Smooth muscle cell (in vitro differentiated cells): ENCODE data around the gene RAB7B. TPM values are rescaled to one million over a fixed set of nuclear protein-coding genes. Genes with fewer than 3 reads are reported as not detected.

Source experiments
- DNase-seq: peaks from one replicate; lab custom pipeline; 2025; ENCODE audit not compliant: unreplicated experiment; lab: John Stamatoyannopoulos, UW
- H2AFZ ChIP-seq: fragments of 200-600 bp; sonication (generic); 2 replicates; pipeline ENCODE4 v1.6.0; 2016; ENCODE audit warnings: antibody characterized with exemption, low read depth, mild to moderate bottlenecking
- H3F3A ChIP-seq: fragments of 200-600 bp; sonication (generic); 2 replicates; pipeline ENCODE4 v1.6.0; 2017; ENCODE audit warnings: antibody characterized with exemption, low read depth
- H3K27ac ChIP-seq: fragments of 200-600 bp; sonication (generic); 2 replicates; pipeline ENCODE4 v1.5.1; 2016; ENCODE audit warnings: low read depth, mild to moderate bottlenecking
- H3K27me3 ChIP-seq: fragments of 200-600 bp; sonication (generic); 2 replicates; pipeline ENCODE4 v1.6.1; 2016; ENCODE audit warnings: low read depth, mild to moderate bottlenecking
- H3K36me3 ChIP-seq: fragments of 200-600 bp; sonication (generic); 2 replicates; pipeline ENCODE4 v1.5.1; 2016; ENCODE audit warnings: low read depth
- H3K4me1 ChIP-seq: fragments of 200-600 bp; sonication (generic); 2 replicates; pipeline ENCODE4 v1.5.1; 2016; ENCODE audit warnings: low read depth
- H3K4me2 ChIP-seq: fragments of 200-600 bp; sonication (generic); 2 replicates; pipeline ENCODE4 v1.6.0; 2016; ENCODE audit warnings: mild to moderate bottlenecking
- H3K4me3 ChIP-seq: fragments of 200-600 bp; sonication (generic); 2 replicates; pipeline ENCODE4 v1.5.1; 2016; ENCODE audit warnings: mild to moderate bottlenecking
- H3K79me2 ChIP-seq: fragments of 200-600 bp; sonication (generic); 2 replicates; pipeline ENCODE4 v1.6.0; 2016; ENCODE audit warnings: low read depth, mild to moderate bottlenecking
- H3K9ac ChIP-seq: fragments of 200-600 bp; sonication (generic); 2 replicates; pipeline ENCODE4 v1.6.0; 2016; ENCODE audit warnings: low read depth
- H3K9me3 ChIP-seq: fragments of 200-600 bp; sonication (generic); replicated peaks from 2 replicates; pipeline ENCODE4 v1.5.1; 2016; ENCODE audit warnings: low read depth
- H4K20me1 ChIP-seq: fragments of 200-600 bp; sonication (generic); 2 replicates; pipeline ENCODE4 v1.6.0; 2016; ENCODE audit warnings: low read depth
- CTCF ChIP-seq: fragments of 200-600 bp; sonication (generic); IDR thresholded peaks from 2 replicates; pipeline ENCODE4 v1.5.1; 2017; ENCODE audit warnings: borderline replicate concordance, mild to moderate bottlenecking, antibody characterized with exemption; ENCODE audit not compliant: insufficient read depth, poor library complexity, severe bottlenecking
- WGBS: methylation state at CpG from one replicate; pipeline ENCODE4 v1.1.7; 2016; ENCODE audit warnings: low lambda C conversion rate; 5-methylcytosine and 5-hydroxymethylcytosine counted together
- polyA plus RNA-seq: library from polyadenylated mRNA; unstranded; fragments of >200 nt; fragmentation: Nextera tagmentation; extraction: Ambion mirVana; gene quantifications from 2 replicates; pipeline ENCODE4 v1.2.1, GENCODE V29; 2016
- total RNA-seq: library from RNA; depleted of rRNA; stranded (reverse); fragments of >200 nt; gene quantifications from 2 replicates; pipeline ENCODE4 v1.2.3, GENCODE V29; 2014

Gene RAB7B
- total and polyA plus RNA-seq, 2 experiments from 2014 or later = 13.0 to 13.6 TPM

- Histone ChIP-seq H3F3A (no peaks in the 10 kb centered on the region), H4K20me1 (no peaks in the 10 kb centered on the region), H3K9me3 (no peaks in the 10 kb centered on the region), H3K79me2 (no peaks in the 10 kb centered on the region), H3K9ac (no peak overlapping the region), H3K4me3 (no peak overlapping the region), H3K4me1 (no peaks in the 10 kb centered on the region), H3K27me3 (no peaks in the 10 kb centered on the region), H3K36me3 (peaks cover 11% of the 10 kb centered on the region), H3K4me2 (no peak overlapping the region), H3K27ac (no peak overlapping the region), H2AFZ (no peak overlapping the region)
- TF ChIP-seq CTCF = no peak
- WGBS = 96% methylated on average over 2 of the region's 2 CpGs
- no peak for DNase-seq
These were observed 13.0 kb downstream of the RAB7B start for GRCh38 chr1:205990226-205990625.

- peaks cover 11% of the 10 kb centered on the region for H3K36me3 ChIP-seq
- no peak overlapping the region for H3K4me3 ChIP-seq
- no peaks in the 10 kb centered on the region for H3K79me2 ChIP-seq
- no peak overlapping the region for H2AFZ ChIP-seq
- no peaks in the 10 kb centered on the region for H3K9me3 ChIP-seq
- DNase-seq = no peak
- no peak overlapping the region for H3K9ac ChIP-seq
- H3K27me3 ChIP-seq = no peaks in the 10 kb centered on the region
- H3K4me1 ChIP-seq = no peaks in the 10 kb centered on the region
- 84% methylated on average over 5 of the region's 5 CpGs for WGBS
- TF ChIP-seq CTCF = no peak
- no peaks in the 10 kb centered on the region for H3F3A ChIP-seq
- no peak overlapping the region for H3K27ac ChIP-seq
- H3K4me2 ChIP-seq = no peak overlapping the region
- no peaks in the 10 kb centered on the region for H4K20me1 ChIP-seq
These were observed 13.4 kb downstream of the RAB7B start for GRCh38 chr1:205989786-205990185.

GRCh38 chr1:205988585-205988995 is 14.6 kb downstream of the RAB7B start:
- H3K4me2 ChIP-seq = no peak overlapping the region
- H2AFZ ChIP-seq = no peak overlapping the region
- H3K4me1 ChIP-seq = no peaks in the 10 kb centered on the region
- no peak for TF ChIP-seq CTCF
- H3K9me3 ChIP-seq = no peaks in the 10 kb centered on the region
- H3K27ac ChIP-seq = no peak overlapping the region
- WGBS = 90% methylated on average over 12 of the region's 12 CpGs
- no peaks in the 10 kb centered on the region for H3F3A ChIP-seq
- no peak overlapping the region for H3K9ac ChIP-seq
- H4K20me1 ChIP-seq = peaks cover 4% of the 10 kb centered on the region
- no peaks in the 10 kb centered on the region for H3K79me2 ChIP-seq
- no peak overlapping the region for H3K4me3 ChIP-seq
- no peaks in the 10 kb centered on the region for H3K27me3 ChIP-seq
- H3K36me3 ChIP-seq = peaks cover 11% of the 10 kb centered on the region
- DNase-seq = no peak

- WGBS = 54% methylated on average over 2 of the region's 2 CpGs
- Histone ChIP-seq H3K27ac (no peak overlapping the region), H3K79me2 (no peaks in the 10 kb centered on the region), H2AFZ (no peak overlapping the region), H3K36me3 (no peaks in the 10 kb centered on the region), H3K4me1 (no peaks in the 10 kb centered on the region), H3K4me3 (no peak overlapping the region), H4K20me1 (peaks cover 4% of the 10 kb centered on the region), H3K27me3 (no peaks in the 10 kb centered on the region), H3K4me2 (no peak overlapping the region), H3F3A (no peaks in the 10 kb centered on the region), H3K9ac (no peak overlapping the region), H3K9me3 (no peaks in the 10 kb centered on the region)
- DNase-seq = no peak
- TF ChIP-seq CTCF = no peak
These were observed 16.3 kb downstream of the RAB7B start for GRCh38 chr1:205986861-205987260.
